Natural killer cell (primary cell): Measurements from ENCODE around the gene IL1R2. TPM values are rescaled to one million over a fixed set of nuclear protein-coding genes. Genes with fewer than 3 reads are reported as not detected.

ENCODE experiments used
- ATAC-seq, 3 donors: fragments of 150-1000 bp in 2 of 3; fragments of 200-7000 bp in 1 of 3; cut with Tn5 transposase; 1 replicate in 1 of 3; 2 replicates in 2 of 3; pipeline ENCODE4 v1.10.0; 2021; ENCODE audit warnings: mild to moderate bottlenecking in 2 of 3, moderate library complexity in 2 of 3
- DNase-seq, 2 donors: peaks; one replicate each; pipeline versions ENCODE4 v3.0.0 to v3.0.0-alpha.2; 2013 to 2021; ENCODE audit warnings: mixed read lengths in 1 of 2
- H3K27ac ChIP-seq: one replicate; pipeline ENCODE4 v1.5.1; 2013; ENCODE audit warnings: mild to moderate bottlenecking, low read length
- H3K27me3 ChIP-seq: one replicate; pipeline ENCODE4 v1.6.1; 2013; ENCODE audit warnings: low read length; ENCODE audit not compliant: control insufficient read depth, insufficient read depth
- H3K36me3 ChIP-seq: one replicate; pipeline ENCODE4 v1.6.1; 2013; ENCODE audit warnings: low read length; ENCODE audit not compliant: control insufficient read depth, insufficient read depth
- H3K4me1 ChIP-seq: one replicate; pipeline ENCODE4 v1.6.1; 2013; ENCODE audit warnings: low read length; ENCODE audit not compliant: control insufficient read depth, insufficient read depth
- H3K4me3 ChIP-seq: one replicate; pipeline ENCODE4 v1.5.1; 2013; ENCODE audit warnings: low read length
- H3K9me3 ChIP-seq: one replicate; pipeline ENCODE4 v1.6.1; 2013; ENCODE audit warnings: low read length; ENCODE audit not compliant: control insufficient read depth, insufficient read depth
- H3K27ac Mint-ChIP-seq, 2 donors: one replicate each; pipeline ENCODE4 v1.8.0; 2022; ENCODE audit warnings: mild to moderate bottlenecking in 2 of 2, mixed read lengths in 2 of 2, moderate library complexity in 1 of 2
- H3K27me3 Mint-ChIP-seq, 2 donors: one replicate each; pipeline ENCODE4 v1.8.0; 2022; ENCODE audit warnings: low read depth in 2 of 2, mixed read lengths in 2 of 2
- H3K36me3 Mint-ChIP-seq: one replicate; pipeline ENCODE4 v1.8.0; 2022; ENCODE audit warnings: mixed read lengths
- H3K4me1 Mint-ChIP-seq, 2 donors: one replicate each; pipeline ENCODE4 v1.8.0; 2022; ENCODE audit warnings: mixed read lengths in 2 of 2
- H3K4me3 Mint-ChIP-seq: one replicate; pipeline ENCODE4 v1.8.0; 2022; ENCODE audit warnings: mild to moderate bottlenecking, moderate library complexity, mixed read lengths
- H3K9me3 Mint-ChIP-seq, 2 donors: one replicate each; pipeline ENCODE4 v1.8.0; 2022; ENCODE audit warnings: mixed read lengths in 2 of 2
- CTCF ChIP-seq: fragments of 200-600 bp; IDR thresholded peaks from one replicate; pipeline ENCODE4 v1.8.0; 2022; ENCODE audit warnings: antibody characterized with exemption
- WGBS: methylation state at CpG from one replicate; pipeline ENCODE4 v1.1.7; 2013; ENCODE audit warnings: missing lambda C conversion rate; ENCODE audit not compliant: insufficient coverage; 5-methylcytosine and 5-hydroxymethylcytosine counted together
- intact Hi-C: fragments of 100-400 bp; cut with micrococcal nuclease; formaldehyde crosslinking; loops from one replicate; pipeline ENCODE4 v1.14.2; 2022
- total RNA-seq, 4 donors: library from RNA; stranded (reverse); fragments of 120-200 nt in 1 of 4; gene quantifications; one replicate each; pipeline versions ENCODE4 v1.2.3 to v1.2.4, GENCODE V29; 2013 to 2022

IL1R2 gene
- total RNA-seq, 3 donors from 2014 or later (not counting 1 experiment from before 2014, with no cell fraction given), result 0.66 to 5.7 TPM; not detected in 1

GRCh38 chr2:102072741-102073140 lies 81.0 kb downstream of the IL1R2 start:
- WGBS, result 94% methylated on average over 5 of the region's 5 CpGs
- Mint-ChIP-seq H3K9me3 (no peaks in the 10 kb centered on the region), H3K36me3 (no peaks in the 10 kb centered on the region), H3K27ac (no peak overlapping the region), H3K27me3 (peaks cover 14 to 15% of the 10 kb centered on the region in 2 donors), H3K4me3 (no peak overlapping the region), H3K4me1 (peaks cover 0 to 7% of the 10 kb centered on the region in 2 donors)
- ATAC-seq (no peak), DNase-seq (no peak)
- Histone ChIP-seq H3K4me1 (peaks cover 3% of the 10 kb centered on the region), H3K4me3 (no peak overlapping the region), H3K27ac (no peak overlapping the region), H3K9me3 (no peaks in the 10 kb centered on the region), H3K27me3 (no peaks in the 10 kb centered on the region), H3K36me3 (no peaks in the 10 kb centered on the region)
- no peak for TF ChIP-seq CTCF
- intact Hi-C loops, result no loop called here

- no peak overlapping the region for H3K27ac ChIP-seq
- Mint-ChIP-seq H3K27ac (no peak overlapping the region), H3K27me3 (peaks cover 17 to 18% of the 10 kb centered on the region in 2 donors), H3K9me3 (no peaks in the 10 kb centered on the region), H3K4me3 (no peak overlapping the region), H3K4me1 (peaks cover 0 to 7% of the 10 kb centered on the region in 2 donors), H3K36me3 (no peaks in the 10 kb centered on the region)
- no CpG with 5 or more reads among the region's 2 CpGs for WGBS
- ATAC-seq, result no peak
- no peaks in the 10 kb centered on the region for H3K9me3 ChIP-seq
- no peaks in the 10 kb centered on the region for H3K27me3 ChIP-seq
- H3K4me3 ChIP-seq, result no peak overlapping the region
- no peaks in the 10 kb centered on the region for H3K36me3 ChIP-seq
- H3K4me1 ChIP-seq, result peaks cover 3% of the 10 kb centered on the region
- no peak for DNase-seq
- intact Hi-C loops, result no loop called here
- TF ChIP-seq CTCF, result no peak
Observed at GRCh38 chr2:102073168-102073724, 81.5 kb downstream of the IL1R2 start.

DNA sequence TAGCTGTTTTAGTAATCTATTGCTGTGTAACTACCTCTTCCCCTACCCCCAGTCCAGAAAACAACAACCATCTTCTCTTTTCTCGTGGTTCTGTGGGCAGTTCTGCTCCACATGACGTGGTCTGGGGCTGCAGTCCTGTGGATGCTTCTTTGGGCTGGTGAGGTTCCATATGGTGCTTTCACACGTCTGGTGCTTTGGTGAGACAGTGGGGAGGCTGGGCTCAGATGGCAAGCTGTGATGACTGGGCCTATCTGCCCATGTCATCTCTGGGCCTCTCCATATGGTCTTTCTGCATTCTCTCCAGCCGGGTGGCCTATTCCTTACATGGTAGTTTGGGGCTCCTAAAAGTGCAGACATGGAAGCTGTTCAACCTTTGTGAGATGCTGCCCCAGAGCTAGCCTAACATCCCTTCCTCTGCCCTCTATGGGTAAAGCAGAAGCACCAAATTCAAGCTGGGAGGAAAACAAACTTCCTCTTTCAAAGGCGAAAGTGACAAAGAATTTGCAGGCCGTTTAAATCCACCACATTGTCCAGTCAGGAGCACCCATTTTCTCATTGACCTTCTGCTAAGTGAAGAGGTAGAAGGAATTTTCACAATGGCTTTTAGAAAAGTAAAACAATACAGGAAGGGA lies 82.5 kb downstream of the IL1R2 start:
- H3K36me3 ChIP-seq, result no peaks in the 10 kb centered on the region
- H3K4me3 ChIP-seq, result no peak overlapping the region
- no peaks in the 10 kb centered on the region for H3K9me3 ChIP-seq
- WGBS, result 17% methylated on average over 5 of the region's 6 CpGs
- Mint-ChIP-seq H3K36me3 (no peaks in the 10 kb centered on the region), H3K4me1 (peaks cover 0 to 7% of the 10 kb centered on the region in 2 donors), H3K4me3 (no peak overlapping the region), H3K27ac (no peak overlapping the region), H3K9me3 (no peaks in the 10 kb centered on the region), H3K27me3 (peaks cover 24 to 25% of the 10 kb centered on the region in 2 donors)
- no peak for ATAC-seq
- intact Hi-C loops, result no loop called here
- no peak overlapping the region for H3K27ac ChIP-seq
- TF ChIP-seq CTCF, result no peak
- peaks cover 3% of the 10 kb centered on the region for H3K4me1 ChIP-seq
- no peaks in the 10 kb centered on the region for H3K27me3 ChIP-seq
- no peak for DNase-seq
